Nephron progenitor cell (in vitro differentiated cells): ENCODE measurements around the gene PTPRCAP.
"Not testable (repeated sequence)": the region's sequence is repeated elsewhere in the genome, so short reads cannot be mapped to it uniquely, and the experiment has no call there.

Experiments used
- DNase-seq: peaks from one replicate; pipeline ENCODE4 v3.0.0; 2021
- H3K27ac Mint-ChIP-seq: 2 replicates; pipeline ENCODE4 v1.8.0; 2021; ENCODE audit warnings: mild to moderate bottlenecking, moderate library complexity, mixed read lengths
- H3K27me3 Mint-ChIP-seq: 2 replicates; pipeline ENCODE4 v1.8.0; 2021; ENCODE audit warnings: mild to moderate bottlenecking, low read depth, mixed read lengths; ENCODE audit not compliant: poor library complexity
- H3K36me3 Mint-ChIP-seq: 2 replicates; pipeline ENCODE4 v1.8.0; 2021; ENCODE audit warnings: low read depth, mixed read lengths
- H3K4me1 Mint-ChIP-seq: 2 replicates; pipeline ENCODE4 v1.8.0; 2021; ENCODE audit warnings: mixed read lengths
- H3K4me3 Mint-ChIP-seq: 2 replicates; pipeline ENCODE4 v1.8.0; 2021; ENCODE audit warnings: mild to moderate bottlenecking, moderate library complexity, mixed read lengths
- H3K9me3 Mint-ChIP-seq: 2 replicates; pipeline ENCODE4 v1.8.0; 2021; ENCODE audit warnings: mild to moderate bottlenecking, moderate library complexity, mixed read lengths
- TF ChIP-seq, protein P1 (sequence below): fragments of 200-600 bp; sonication (generic); IDR thresholded peaks from 2 replicates; pipeline ENCODE4 v1.5.0; 2021; ENCODE audit warnings: antibody characterized with exemption

The PTPRCAP gene

DNA sequence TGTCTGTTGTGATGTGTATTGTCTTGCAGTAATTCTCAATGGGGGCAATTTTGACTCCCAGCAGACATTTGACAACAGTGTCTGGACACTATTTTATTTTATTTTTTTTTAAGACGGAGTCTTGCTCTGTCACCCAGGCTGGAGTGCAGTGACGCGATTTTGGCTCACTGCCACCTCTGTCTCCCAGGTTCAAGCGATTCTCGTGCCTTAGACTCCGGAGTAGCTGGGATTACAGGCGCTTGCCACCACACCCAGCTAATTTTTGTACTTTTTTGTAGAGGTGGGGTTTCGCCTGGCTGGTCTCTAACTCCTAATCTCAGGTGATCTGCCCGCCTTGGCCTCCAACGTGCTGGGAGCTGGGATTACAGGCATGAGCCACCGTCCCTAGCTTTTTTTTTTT, 7.8 kb downstream of the PTPRCAP start:
- Mint-ChIP-seq H3K27me3 (peaks cover 4% of the 10 kb centered on the region), H3K9me3 (no peaks in the 10 kb centered on the region), H3K4me1 (peaks cover 19% of the 10 kb centered on the region), H3K27ac (no peak overlapping the region), H3K36me3 (peaks cover 9% of the 10 kb centered on the region), H3K4me3 (peak overlapping the region; percentile 96)
- no peak for DNase-seq
- TF ChIP-seq, protein P1, sequence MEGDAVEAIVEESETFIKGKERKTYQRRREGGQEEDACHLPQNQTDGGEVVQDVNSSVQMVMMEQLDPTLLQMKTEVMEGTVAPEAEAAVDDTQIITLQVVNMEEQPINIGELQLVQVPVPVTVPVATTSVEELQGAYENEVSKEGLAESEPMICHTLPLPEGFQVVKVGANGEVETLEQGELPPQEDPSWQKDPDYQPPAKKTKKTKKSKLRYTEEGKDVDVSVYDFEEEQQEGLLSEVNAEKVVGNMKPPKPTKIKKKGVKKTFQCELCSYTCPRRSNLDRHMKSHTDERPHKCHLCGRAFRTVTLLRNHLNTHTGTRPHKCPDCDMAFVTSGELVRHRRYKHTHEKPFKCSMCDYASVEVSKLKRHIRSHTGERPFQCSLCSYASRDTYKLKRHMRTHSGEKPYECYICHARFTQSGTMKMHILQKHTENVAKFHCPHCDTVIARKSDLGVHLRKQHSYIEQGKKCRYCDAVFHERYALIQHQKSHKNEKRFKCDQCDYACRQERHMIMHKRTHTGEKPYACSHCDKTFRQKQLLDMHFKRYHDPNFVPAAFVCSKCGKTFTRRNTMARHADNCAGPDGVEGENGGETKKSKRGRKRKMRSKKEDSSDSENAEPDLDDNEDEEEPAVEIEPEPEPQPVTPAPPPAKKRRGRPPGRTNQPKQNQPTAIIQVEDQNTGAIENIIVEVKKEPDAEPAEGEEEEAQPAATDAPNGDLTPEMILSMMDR, result no peak

- DNase-seq, result no peak
- Mint-ChIP-seq H3K27ac (peak overlapping the region; percentile 97), H3K4me1 (peaks cover 19% of the 10 kb centered on the region), H3K4me3 (peak overlapping the region; percentile 96), H3K9me3 (no peaks in the 10 kb centered on the region), H3K36me3 (peaks cover 9% of the 10 kb centered on the region), H3K27me3 (peaks cover 4% of the 10 kb centered on the region)
- TF ChIP-seq, protein P1, result no peak
Measured at GRCh38 chr11:67429038-67429668, 8.3 kb downstream of the PTPRCAP start.

GRCh38 chr11:67428052-67429001, 9.2 kb downstream of the PTPRCAP start, which contains the start of gene RPS6KB2:
RPS6KB2 (plus strand) TSS chr11:67428494; CDS start chr11:67428546, 52 bp downstream.
- DNase-seq, result peak; percentile 99
- H3K9me3 Mint-ChIP-seq, result no peaks in the 10 kb centered on the region
- H3K4me1 Mint-ChIP-seq, result peaks cover 19% of the 10 kb centered on the region
- H3K27ac Mint-ChIP-seq, result peak within 1 kb of the TSS; percentile 97
- H3K27me3 Mint-ChIP-seq, result peaks cover 4% of the 10 kb centered on the region
- TF ChIP-seq, protein P1, result no peak
- peak within 1 kb of the TSS; percentile 96 for H3K4me3 Mint-ChIP-seq
- peaks cover 9% of the 10 kb centered on the region for H3K36me3 Mint-ChIP-seq

- H3K36me3 Mint-ChIP-seq, H3K27ac Mint-ChIP-seq, DNase-seq, H3K9me3 Mint-ChIP-seq, H3K27me3 Mint-ChIP-seq: not testable (repeated sequence)
- Mint-ChIP-seq H3K4me3 (peak overlapping the region; percentile 96), H3K4me1 (peaks cover 27% of the 10 kb centered on the region)
Measured at GRCh38 chr11:67427364-67427859, 10.1 kb downstream of the PTPRCAP start.

- Mint-ChIP-seq H3K27ac (no peak overlapping the region), H3K27me3 (peaks cover 15% of the 10 kb centered on the region), H3K9me3 (no peaks in the 10 kb centered on the region), H3K4me1 (peaks cover 26% of the 10 kb centered on the region), H3K36me3 (no peaks in the 10 kb centered on the region), H3K4me3 (no peak overlapping the region)
- DNase-seq, result no peak
- TF ChIP-seq, protein P1, result no peak
Measured at GRCh38 chr11:67423891-67424613, 13.4 kb downstream of the PTPRCAP start.

DNA sequence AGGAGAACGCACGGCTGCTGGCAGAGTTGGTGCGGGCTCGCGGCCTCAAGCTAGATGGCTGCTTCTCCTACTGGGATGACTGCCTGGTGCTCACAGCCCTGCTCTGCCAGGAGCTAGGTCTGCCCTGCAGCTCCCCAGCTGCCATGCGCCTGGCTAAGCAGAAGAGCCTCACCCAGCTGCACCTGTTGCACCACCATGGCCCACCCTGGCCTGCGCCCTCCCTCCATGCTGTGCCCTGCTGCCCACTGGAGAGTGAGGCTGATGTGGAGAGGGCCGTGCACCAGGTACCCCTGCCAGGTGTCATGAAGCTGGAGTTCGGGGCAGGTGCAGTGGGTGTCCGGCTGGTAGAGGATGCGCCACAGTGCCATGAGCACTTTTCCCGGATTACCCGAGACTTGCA, 14.0 kb downstream of the PTPRCAP start:
- peaks cover 23% of the 10 kb centered on the region for H3K4me1 Mint-ChIP-seq
- H3K36me3 Mint-ChIP-seq, result no peaks in the 10 kb centered on the region
- no peak overlapping the region for H3K4me3 Mint-ChIP-seq
- no peaks in the 10 kb centered on the region for H3K9me3 Mint-ChIP-seq
- no peak for DNase-seq
- H3K27ac Mint-ChIP-seq, result no peak overlapping the region
- TF ChIP-seq, protein P1, result no peak
- H3K27me3 Mint-ChIP-seq, result peaks cover 15% of the 10 kb centered on the region
